Hematopoietic multipotent progenitor cell treated with erythropoietin and hydrocortisone succinate and interleukin-3 and kit ligand, for 17 days (in vitro differentiated cells): Measurements from ENCODE around the gene OPRD1.

ENCODE experiments used
- DNase-seq: peaks from one replicate; pipeline ENCODE4 v3.0.0-alpha.2; 2015; ENCODE audit warnings: low spot score

Gene OPRD1

GRCh38 chr1:28910379-28911115 is 98.6 kb downstream of the OPRD1 start:
- no peak for DNase-seq

- no peak for DNase-seq
These were observed 101.8 kb downstream of the OPRD1 start for GRCh38 chr1:28913786-28914227.

- peak; percentile 74 for DNase-seq
These were observed 102.5 kb downstream of the OPRD1 start, which contains the start of gene EPB41 for GRCh38 chr1:28914228-28915030. TSS of gene EPB41 (plus strand) at chr1:28914569. CDS start at chr1:28987438, 72,869 bp downstream.

- no peak for DNase-seq
These were observed 103.3 kb downstream of the OPRD1 start for GRCh38 chr1:28915031-28915895.

GRCh38 chr1:28917757-28918118 is 105.8 kb downstream of the OPRD1 start:
- no peak for DNase-seq
